Activated CD8-positive, alpha-beta T cell treated with anti-CD3 and anti-CD28 coated beads for 36 hours (primary cell): ENCODE measurements around the gene OFD1. TPM values are rescaled to one million over a fixed set of nuclear protein-coding genes. Genes with fewer than 3 reads are reported as not detected.

ENCODE experiments used
- ATAC-seq: fragments of 200-7000 bp; cut with Tn5 transposase; one replicate; pipeline ENCODE4 v1.10.0; 2021; ENCODE audit warnings: mild to moderate bottlenecking, moderate library complexity
- CTCF ChIA-PET: fragments of 350-600 bp; sonication (Branson Sonifier 250); formaldehyde crosslinking; loops from one replicate; lab custom pipeline; 2021; ENCODE audit warnings: antibody characterized with exemption; lab: Charles Lee
- POLR2A ChIA-PET: fragments of 350-600 bp; sonication (Branson Sonifier 250); formaldehyde crosslinking; loops from one replicate; lab custom pipeline; 2021; ENCODE audit warnings: antibody characterized with exemption; lab: Charles Lee
- DNase-seq: peaks from one replicate; pipeline ENCODE4 v3.0.0-alpha.2; 2020
- H3K27ac Mint-ChIP-seq: one replicate; pipeline ENCODE4 v1.8.0; 2021; ENCODE audit warnings: mild to moderate bottlenecking, mixed read lengths
- H3K27me3 Mint-ChIP-seq: one replicate; pipeline ENCODE4 v1.8.0; 2021; ENCODE audit warnings: mixed read lengths
- H3K36me3 Mint-ChIP-seq: one replicate; pipeline ENCODE4 v1.8.0; 2021; ENCODE audit warnings: low read depth, mixed read lengths
- H3K4me1 Mint-ChIP-seq: one replicate; pipeline ENCODE4 v1.8.0; 2021; ENCODE audit warnings: low read depth, mixed read lengths
- H3K4me3 Mint-ChIP-seq: one replicate; pipeline ENCODE4 v1.8.0; 2021; ENCODE audit warnings: mild to moderate bottlenecking, moderate library complexity, mixed read lengths
- H3K9me3 Mint-ChIP-seq: one replicate; pipeline ENCODE4 v1.8.0; 2021; ENCODE audit warnings: mixed read lengths
- intact Hi-C: fragments of 100-400 bp; cut with micrococcal nuclease; formaldehyde crosslinking; loops from one replicate; pipeline ENCODE4 v1.10.0; 2022
- total RNA-seq, 2 experiments: library from RNA; stranded (reverse); gene quantifications; one replicate each; pipeline ENCODE4 v1.2.3, GENCODE V29; 2021
- TF ChIP-seq, protein P1 (sequence below): fragments of 200-600 bp; IDR thresholded peaks from one replicate; pipeline ENCODE4 v1.8.0; 2022; ENCODE audit warnings: antibody characterized with exemption, mild to moderate bottlenecking

The OFD1 gene
- total RNA-seq, 2 experiments from 2014 or later = 32.4 to 34.5 TPM

DNA sequence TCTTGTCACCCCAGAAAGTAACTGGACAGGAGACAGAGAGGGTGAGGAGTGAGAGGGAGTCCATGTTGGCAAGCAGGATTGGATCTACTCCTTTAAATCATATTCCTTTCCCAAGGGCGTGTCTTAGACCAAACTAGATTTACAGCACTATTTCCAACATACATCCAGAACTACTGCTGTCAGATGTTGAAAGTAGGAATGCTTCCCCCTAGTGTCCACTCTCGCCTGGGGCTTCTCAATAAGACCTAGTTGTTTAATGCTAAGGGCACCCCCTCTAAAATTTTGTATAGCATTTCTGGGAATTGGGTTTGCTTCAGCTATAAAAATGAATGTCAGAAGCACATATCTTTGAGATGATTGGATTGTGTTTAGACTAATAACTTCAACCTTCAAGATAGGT is 13.3 kb downstream of the OFD1 start:
- intact Hi-C loops = no loop called here
- CTCF ChIA-PET = interaction anchor here (1.8 to 2.0 kb wide), 2 partner anchors 12 to 89 kb away, joined by 5 to 8 read pairs; no protein-coding TSS in a partner anchor
- H3K36me3 Mint-ChIP-seq = peaks cover 26% of the 10 kb centered on the region
- no peak overlapping the region for H3K4me3 Mint-ChIP-seq
- ATAC-seq = no peak
- TF ChIP-seq, protein P1, sequence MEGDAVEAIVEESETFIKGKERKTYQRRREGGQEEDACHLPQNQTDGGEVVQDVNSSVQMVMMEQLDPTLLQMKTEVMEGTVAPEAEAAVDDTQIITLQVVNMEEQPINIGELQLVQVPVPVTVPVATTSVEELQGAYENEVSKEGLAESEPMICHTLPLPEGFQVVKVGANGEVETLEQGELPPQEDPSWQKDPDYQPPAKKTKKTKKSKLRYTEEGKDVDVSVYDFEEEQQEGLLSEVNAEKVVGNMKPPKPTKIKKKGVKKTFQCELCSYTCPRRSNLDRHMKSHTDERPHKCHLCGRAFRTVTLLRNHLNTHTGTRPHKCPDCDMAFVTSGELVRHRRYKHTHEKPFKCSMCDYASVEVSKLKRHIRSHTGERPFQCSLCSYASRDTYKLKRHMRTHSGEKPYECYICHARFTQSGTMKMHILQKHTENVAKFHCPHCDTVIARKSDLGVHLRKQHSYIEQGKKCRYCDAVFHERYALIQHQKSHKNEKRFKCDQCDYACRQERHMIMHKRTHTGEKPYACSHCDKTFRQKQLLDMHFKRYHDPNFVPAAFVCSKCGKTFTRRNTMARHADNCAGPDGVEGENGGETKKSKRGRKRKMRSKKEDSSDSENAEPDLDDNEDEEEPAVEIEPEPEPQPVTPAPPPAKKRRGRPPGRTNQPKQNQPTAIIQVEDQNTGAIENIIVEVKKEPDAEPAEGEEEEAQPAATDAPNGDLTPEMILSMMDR = no peak
- H3K27me3 Mint-ChIP-seq = no peaks in the 10 kb centered on the region
- H3K27ac Mint-ChIP-seq = peak overlapping the region; percentile 36
- no peaks in the 10 kb centered on the region for H3K9me3 Mint-ChIP-seq
- peaks cover 39% of the 10 kb centered on the region for H3K4me1 Mint-ChIP-seq
- peak; percentile 53 for DNase-seq
- POLR2A ChIA-PET = no interaction called here

DNA sequence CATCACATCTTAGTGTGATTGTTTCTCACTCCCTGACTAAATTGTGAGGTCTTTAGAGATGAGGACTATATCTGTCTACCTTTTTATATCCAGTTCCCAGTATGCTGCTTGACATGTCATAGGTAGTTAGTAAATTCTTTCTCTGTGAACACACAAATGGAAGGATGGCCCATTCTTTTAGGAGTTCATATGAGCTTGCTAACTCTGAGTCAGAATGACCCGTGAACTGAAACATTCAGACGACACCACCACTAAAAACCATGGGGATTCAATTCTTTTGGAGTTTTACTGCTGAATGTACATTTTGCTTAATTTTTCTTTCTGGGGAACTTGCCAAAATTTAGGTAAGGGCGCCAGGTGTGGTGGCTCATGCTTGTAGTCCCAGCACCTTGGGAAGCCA is 13.9 kb downstream of the OFD1 start:
- DNase-seq (no peak), ATAC-seq (no peak)
- intact Hi-C loops = no loop called here
- Mint-ChIP-seq H3K9me3 (no peaks in the 10 kb centered on the region), H3K27me3 (no peaks in the 10 kb centered on the region), H3K4me3 (no peak overlapping the region), H3K36me3 (peaks cover 30% of the 10 kb centered on the region), H3K4me1 (peaks cover 42% of the 10 kb centered on the region), H3K27ac (peak overlapping the region; percentile 63)
- ChIA-PET CTCF (interaction anchor here (1.8 to 2.0 kb wide), 2 partner anchors 13 to 90 kb away, joined by 5 to 8 read pairs; no protein-coding TSS in a partner anchor), POLR2A (no interaction called here)
- TF ChIP-seq, protein P1 = no peak

DNA sequence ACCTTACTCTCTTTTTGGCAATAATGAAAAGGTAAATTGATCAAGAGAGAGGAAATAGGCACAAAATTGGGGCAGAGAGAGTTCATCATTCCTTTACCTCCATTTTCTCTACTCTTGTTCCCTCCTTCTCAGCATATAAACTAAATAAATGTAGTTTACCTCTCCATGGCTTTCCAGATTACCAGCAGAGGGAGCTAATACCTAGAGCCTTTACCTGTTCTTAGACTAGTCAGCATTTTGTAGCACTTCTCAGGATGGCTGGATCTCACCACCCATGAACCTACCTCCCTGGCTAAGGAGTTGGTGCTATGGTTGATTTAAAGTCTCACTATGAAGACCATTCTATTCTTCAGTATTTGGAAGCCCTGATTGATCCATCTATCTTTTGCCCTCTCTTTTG is 15.7 kb downstream of the OFD1 start:
- H3K9me3 Mint-ChIP-seq = no peaks in the 10 kb centered on the region
- no peak overlapping the region for H3K4me3 Mint-ChIP-seq
- no peaks in the 10 kb centered on the region for H3K27me3 Mint-ChIP-seq
- peaks cover 40% of the 10 kb centered on the region for H3K4me1 Mint-ChIP-seq
- peaks cover 25% of the 10 kb centered on the region for H3K36me3 Mint-ChIP-seq
- no peak overlapping the region for H3K27ac Mint-ChIP-seq
- TF ChIP-seq, protein P1 = peak; percentile 46
- ChIA-PET CTCF (interaction anchor here (0.7 to 1.8 kb wide), 3 partner anchors 12 to 61 kb away, joined by 3 to 9 read pairs (median 4); partner anchors contain the start of genes OFD1, RAB9A and TRAPPC2), POLR2A (no interaction called here)
- no peak for DNase-seq
- no peak for ATAC-seq
- intact Hi-C loops = loop anchor here (5.0 to 10.0 kb wide), 2 partner anchors 245 to 282 kb away; no protein-coding TSS in a partner anchor

DNA sequence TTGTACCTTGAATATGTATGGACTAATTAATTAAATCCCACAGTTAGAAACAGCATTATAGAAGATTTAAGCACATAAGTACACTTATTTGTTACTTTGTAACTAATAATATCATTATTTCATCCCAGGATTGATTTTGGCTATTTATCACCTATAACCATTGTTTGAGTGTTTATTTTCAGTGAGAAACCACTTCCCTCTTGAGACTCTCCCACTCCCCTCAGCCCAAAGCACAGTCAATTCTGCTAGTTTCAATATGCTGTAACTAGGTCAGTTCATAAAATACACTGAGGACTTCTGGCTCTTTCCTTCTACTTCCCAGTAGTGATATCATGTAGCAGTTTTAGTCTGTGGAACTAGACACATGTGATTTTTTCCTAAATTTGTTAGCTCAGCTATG is 16.3 kb downstream of the OFD1 start:
- DNase-seq = no peak
- ChIA-PET POLR2A (no interaction called here), CTCF (interaction anchor here (0.7 to 1.5 kb wide), 2 partner anchors 12 to 62 kb away, joined by 3 to 4 read pairs; partner anchors contain the start of gene RAB9A)
- Mint-ChIP-seq H3K4me1 (peaks cover 43% of the 10 kb centered on the region), H3K36me3 (peaks cover 25% of the 10 kb centered on the region), H3K9me3 (no peaks in the 10 kb centered on the region), H3K4me3 (no peak overlapping the region), H3K27me3 (no peaks in the 10 kb centered on the region), H3K27ac (no peak overlapping the region)
- intact Hi-C loops = loop anchor here (5.0 to 10.0 kb wide), 2 partner anchors 246 to 281 kb away; no protein-coding TSS in a partner anchor
- TF ChIP-seq, protein P1 = no peak
- ATAC-seq = no peak

DNA sequence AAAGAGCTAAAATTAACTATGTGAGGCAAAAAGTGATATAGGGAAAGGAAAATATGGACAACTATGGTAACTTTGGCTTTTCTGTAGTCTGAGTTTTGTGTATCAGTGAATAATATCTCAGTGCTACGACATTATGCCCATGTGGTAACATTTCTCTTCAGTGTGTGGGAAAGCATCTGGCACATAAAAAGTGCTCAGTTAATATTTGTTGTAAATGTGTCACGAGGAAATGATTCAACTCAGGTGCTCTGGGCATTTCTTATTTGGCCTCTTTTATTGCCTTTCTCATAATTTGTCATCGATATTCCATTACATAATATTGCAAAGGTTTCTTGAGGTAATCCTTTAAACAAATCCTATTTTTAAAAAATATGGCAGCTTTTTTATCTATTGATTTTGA is 17.6 kb downstream of the OFD1 start:
- intact Hi-C loops = loop anchor here (5.0 to 10.0 kb wide), 2 partner anchors 247 to 280 kb away; no protein-coding TSS in a partner anchor
- H3K27ac Mint-ChIP-seq = no peak overlapping the region
- ChIA-PET POLR2A (interaction anchor here (0.9 kb wide), 1 partner anchor 277 kb away, joined by 3 read pairs; the partner anchor contains the start of gene GEMIN8), CTCF (interaction anchor here (1.1 kb wide), 1 partner anchor 245 kb away, joined by 3 read pairs; no protein-coding TSS in a partner anchor)
- TF ChIP-seq, protein P1 = no peak
- ATAC-seq = no peak
- no peaks in the 10 kb centered on the region for H3K9me3 Mint-ChIP-seq
- no peak overlapping the region for H3K4me3 Mint-ChIP-seq
- H3K36me3 Mint-ChIP-seq = peaks cover 21% of the 10 kb centered on the region
- H3K4me1 Mint-ChIP-seq = peaks cover 40% of the 10 kb centered on the region
- no peak for DNase-seq
- H3K27me3 Mint-ChIP-seq = no peaks in the 10 kb centered on the region
